CMK (cell line): ENCODE measurements around the gene NAPB.

ENCODE experiments used
- DNase-seq: peaks from one replicate; pipeline ENCODE4 v3.0.0-alpha.2; 2010; ENCODE audit warnings: low read depth

NAPB gene

DNA sequence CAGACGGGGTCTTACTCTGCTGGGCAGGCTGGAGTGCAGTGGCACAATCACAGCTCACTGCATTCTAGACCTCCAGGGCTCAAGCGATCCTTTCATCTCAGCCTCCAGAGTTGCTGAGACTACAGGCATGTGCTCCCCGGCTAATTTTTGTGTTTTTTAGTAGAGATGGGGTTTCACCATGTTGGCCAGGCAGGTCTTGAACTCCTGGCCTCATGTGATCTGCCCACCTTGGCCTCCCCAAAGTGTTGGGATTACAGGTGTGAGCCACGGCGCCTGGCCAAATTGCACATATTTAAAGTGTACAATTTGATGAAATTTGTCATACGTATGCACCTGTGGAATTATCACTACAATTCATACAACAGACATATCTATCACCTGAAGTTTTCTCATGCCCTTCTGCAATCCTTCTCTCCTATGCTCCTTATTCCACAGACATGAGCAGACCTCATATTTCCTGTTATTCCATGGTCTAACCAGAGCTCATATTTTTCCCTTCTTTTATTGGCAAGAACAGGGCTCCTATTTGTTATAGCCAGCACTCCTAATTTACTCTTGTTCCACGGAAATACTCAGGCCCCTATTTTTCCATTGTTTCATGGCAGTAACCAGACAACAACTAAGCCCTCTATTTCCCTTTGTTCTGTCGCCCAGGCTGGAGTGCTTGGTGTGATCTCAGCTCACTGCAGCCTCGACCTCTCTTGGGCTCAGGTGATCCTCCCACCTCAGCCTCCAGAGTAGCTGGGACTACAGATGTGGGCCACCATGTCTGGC, 16.0 kb upstream of the NAPB start:
- no peak for DNase-seq

DNA sequence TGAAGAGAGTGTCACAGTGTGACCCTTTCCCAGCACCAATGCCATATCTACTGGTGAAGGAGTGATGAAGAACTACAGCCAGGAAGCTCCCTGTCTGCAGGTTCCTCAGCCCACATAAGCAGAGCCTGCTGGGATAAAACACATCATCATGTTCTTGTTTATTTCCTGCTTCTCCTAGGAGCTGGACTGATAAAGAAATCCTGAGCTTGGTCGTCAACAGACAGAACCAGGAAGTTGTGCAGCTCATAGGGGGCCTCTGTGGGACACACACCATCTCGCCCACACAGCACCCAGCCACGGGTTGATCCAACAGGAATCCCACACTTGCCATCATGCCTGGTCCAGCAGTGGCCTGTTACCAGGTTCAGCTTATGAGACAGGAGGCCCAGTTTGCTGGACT, 15.4 kb upstream of the NAPB start:
- no peak for DNase-seq

DNA sequence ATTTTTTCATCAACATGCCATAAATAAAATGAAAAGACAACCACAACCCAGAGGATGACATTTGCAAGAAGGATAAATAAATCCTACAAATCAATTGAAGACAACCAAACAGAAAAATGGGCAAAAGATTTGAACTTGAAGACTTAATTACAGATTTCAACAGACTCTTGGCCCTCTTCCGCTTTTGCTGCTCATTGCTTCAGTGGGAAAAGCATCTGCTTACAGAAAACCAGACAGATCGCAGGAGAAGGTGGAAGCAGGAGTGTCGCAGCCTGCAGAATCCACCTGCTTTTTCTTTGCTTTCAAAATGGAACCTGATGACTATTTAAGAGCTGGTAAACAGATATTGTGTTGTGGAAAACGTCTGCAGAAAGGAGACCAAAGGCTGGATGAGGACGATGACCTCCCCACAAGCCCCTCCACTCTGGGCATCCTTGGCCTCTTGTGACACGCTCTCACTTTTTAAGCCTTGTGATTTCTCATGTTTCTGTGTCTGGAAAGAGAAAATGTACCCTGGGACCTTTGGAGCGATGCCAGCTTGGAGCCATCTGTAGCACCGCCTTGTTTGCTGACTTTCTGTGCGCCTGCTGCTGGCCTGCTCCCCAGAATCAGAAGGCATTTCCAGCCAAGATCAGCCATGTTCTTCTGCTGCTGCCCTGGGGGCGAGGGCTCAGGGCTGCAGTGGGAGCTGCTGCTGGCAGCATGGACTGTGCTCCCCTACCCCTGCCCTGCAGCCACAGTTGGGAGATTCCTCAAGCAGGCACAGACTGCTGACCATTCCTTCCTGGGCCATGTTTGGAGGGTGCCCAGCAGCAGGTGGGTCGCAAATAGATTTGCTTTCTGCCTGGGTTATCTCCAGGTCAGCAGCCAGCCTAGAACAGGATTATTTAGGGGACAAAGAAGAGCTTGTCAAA, 14.6 kb upstream of the NAPB start:
- no peak for DNase-seq

DNA sequence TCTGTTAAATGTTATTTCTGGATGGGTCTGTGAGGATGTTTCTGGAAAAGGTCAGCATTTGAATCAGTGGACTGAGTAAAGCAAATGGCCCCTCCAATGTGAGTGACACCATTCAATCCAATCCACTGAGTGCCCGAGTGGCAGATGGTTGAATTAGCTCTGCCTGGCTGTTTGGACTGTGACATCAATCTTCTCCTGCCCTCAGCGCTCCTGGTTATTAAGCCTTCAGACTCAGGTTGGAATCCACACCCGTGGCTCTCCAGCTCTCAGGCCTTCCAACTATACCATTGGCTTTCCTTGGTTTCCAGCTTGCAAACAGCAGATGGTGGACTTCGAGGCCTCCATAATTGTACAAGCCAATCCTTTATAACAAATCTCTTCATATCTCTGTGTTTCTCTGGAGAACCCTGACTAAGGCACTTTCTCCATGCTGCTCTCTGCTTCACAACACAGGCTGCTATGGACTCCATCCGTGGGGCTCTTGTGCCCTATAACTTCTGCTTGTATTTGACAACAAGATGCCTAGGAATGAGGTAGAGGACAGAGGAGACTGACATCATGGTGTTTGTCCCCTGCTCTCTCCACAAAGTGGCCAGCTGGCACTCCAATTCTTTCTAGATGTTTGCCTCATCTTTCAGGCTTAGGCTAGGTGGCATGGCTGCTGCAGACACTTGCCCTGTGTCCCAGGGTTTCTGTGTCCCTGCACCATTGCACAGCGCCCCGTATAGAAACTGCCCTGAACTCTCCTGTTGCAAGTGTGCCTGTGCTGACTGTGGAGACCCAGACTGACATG, 13.4 kb upstream of the NAPB start:
- DNase-seq: no peak

DNA sequence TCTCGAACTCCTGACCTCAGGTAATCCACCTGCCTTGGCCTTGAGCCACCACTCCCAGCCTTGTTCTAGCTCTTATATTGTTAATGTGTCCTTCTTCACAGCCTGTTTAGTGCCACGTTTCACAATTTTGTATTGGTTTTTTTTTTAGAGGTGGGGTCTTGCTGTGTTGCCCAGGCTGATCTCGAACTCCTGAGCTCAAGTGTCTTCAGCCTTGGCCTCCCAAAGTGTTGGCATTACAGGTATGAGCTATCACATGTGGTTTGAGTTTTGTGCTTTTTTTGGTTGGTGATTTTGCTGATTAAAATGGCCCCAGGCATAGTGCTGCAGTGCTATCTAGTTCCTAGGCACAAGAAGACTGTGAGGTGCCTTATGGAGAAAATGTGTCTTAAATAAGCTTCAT, 12.3 kb upstream of the NAPB start:
- DNase-seq: no peak

DNA sequence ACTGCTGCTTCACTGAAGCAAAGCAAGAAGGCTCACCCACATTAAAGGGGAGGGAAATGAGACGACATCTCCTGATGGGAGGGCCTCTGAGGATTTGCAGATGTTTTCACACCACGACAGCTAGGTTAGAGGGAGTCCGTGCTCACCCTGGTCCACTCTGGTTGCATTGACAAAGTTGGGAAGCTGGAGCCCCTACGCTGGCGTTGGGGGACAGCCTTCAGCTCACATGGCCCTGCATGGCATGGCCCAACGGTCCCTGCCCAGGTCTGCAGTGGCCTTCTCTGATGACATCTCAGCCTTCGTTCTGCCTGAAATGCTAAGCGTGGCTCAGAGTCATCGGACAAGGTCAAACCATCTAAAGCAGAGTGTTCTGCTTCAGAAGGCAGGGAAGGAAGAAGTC, 3.8 kb upstream of the NAPB start:
- no peak for DNase-seq

DNA sequence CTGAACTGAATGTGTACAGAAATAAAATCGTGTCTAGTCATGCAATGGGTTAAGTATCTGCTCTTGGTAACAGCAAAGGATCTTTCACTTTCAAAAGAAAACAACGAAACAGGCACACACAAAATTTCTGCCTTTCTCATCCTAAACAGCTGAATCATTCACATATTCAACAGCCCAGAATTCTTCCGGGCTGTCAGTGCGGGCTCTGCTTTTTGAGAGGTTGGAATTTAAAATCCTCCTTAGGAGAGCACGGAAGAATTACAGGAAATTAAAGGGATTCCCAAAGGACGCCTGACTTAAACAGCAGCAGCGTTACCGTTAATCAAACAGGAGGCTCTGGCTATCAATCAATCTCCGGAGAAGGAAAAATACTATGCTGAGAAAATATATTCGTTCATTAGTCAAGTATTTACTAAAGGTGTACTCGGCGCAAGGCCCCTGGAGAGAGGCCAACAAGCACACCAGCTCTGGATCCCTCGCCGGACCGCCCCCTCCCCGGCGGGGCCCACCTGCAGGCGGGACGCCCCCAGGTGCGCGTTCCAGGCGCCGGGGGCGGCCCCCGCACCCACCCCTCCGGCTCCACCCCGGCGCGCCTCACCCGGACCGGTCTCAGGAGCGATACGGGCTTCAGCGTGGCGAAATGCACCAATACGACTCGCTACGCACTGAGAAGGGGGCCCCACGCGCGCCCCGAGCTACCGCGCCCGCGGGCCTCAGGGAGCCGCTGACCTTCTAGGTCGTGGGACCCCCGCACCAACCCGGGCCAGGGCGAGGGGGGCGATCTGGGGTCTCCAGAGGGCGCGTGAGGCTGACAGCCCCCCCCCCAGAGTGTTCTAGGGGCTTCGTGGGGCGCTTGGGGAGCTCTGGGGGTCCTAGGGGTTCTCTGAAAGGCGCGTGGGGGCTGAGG, 1.0 kb downstream of the NAPB start:
- no peak for DNase-seq

DNA sequence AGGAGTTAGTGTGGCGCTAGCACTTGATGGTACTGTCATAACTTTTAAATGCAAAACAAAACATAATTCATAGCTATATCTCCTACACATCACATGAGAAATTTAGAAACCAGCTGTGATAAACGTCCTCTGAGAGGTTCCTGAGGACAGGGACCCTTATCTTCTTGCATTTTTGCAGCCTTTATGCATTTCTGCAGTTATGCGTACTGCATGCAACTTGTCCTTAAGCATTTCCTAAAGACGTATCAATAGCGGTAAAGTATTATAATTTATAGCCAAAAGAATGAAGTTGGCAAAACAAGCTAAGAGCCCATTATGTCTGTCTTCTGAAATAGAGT, 1.7 kb downstream of the NAPB start:
- no peak for DNase-seq

DNA sequence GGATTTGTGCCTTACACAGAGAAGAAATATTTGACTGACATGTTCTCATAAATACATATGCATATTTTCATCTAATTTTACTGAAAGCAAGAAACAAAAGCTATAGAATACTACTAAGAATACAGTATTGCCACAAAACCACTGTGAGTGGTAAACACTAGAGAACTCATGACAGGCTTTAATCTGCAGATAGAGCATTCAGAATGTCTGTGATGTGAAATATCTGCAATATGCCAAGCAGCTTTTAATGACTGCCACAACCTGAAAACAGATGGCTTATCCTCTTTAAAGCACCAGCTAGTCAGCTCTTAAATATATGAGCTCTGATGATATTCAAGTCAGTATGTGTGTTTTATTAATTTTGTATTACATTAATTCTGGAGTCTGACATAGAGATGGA, 3.4 kb downstream of the NAPB start:
- DNase-seq: no peak

DNA sequence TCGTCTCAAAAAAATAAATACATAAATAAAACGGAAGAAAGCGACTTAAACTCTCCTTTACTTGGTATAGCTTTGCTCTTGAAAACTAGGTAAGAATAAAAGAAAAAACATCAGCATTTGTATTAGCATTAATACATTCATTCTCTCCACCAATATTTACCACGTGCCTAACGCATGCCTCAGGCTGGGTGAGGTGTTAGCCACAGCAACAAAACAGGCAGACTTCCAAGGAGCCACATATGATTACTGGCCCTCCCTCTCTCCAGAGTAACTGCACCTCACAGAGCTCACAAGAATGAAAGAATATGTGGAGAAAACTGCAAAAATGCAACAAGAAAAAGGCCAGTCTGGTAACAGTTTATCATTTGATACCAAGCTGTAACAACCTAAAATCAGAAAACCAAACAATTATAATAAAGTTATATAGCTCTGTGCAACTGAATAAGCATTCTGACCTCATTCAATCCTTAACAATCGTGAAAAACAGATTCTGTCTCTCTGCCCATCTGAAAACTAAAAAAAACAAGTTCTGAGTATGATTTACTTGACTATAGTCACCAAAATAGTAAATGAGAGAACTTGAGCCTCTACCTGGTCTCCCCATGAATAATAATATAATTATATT, 5.2 kb downstream of the NAPB start:
- DNase-seq: no peak

DNA sequence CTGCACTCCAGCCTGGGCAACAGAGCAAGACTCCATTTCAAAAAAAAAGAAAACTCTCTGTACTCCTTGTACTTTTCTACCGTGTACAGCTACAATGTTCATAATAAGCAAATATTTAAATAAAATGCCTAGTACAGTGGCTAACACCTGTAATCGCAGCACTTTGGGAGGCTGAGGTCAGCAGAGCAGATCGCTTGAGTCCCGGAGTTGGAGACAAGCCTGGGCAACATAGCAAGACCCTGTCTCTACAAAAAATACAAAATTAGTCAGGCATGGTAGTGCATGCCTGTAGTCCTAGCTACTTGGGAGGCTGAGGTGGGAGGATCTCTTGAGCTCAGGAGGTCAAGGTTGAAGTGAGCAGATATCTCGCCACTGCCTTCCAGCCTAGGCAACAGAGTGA, 5.7 kb downstream of the NAPB start:
- no peak for DNase-seq

DNA sequence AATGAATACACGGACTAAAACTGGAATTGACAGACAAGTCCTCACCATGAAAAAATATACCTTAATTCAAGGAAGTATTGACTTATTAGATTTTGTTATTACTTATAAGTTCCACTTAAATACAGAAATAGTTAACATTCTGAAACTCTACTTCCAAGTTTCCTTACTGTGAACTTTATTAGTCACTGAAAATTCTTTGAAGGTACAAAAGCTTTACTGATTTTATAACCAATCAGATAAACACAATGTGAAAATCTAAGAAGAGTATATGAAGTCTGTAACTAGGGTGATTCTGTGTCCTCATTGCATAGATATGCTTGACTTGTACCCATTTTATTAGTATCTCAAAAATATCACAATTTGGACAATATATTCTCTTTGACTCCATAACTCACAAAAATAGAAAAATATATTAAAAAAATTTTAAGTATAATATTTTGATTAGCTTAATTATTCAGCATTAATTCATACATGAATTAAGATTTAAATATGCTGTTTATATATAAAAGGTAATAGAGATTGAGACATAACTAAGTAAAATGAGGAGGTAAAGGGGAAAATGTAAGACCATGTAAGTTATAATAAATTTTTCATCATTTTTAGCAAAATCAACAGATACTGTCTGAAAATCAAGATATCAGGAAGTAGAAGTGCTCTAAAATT, 6.6 kb downstream of the NAPB start:
- DNase-seq: no peak

DNA sequence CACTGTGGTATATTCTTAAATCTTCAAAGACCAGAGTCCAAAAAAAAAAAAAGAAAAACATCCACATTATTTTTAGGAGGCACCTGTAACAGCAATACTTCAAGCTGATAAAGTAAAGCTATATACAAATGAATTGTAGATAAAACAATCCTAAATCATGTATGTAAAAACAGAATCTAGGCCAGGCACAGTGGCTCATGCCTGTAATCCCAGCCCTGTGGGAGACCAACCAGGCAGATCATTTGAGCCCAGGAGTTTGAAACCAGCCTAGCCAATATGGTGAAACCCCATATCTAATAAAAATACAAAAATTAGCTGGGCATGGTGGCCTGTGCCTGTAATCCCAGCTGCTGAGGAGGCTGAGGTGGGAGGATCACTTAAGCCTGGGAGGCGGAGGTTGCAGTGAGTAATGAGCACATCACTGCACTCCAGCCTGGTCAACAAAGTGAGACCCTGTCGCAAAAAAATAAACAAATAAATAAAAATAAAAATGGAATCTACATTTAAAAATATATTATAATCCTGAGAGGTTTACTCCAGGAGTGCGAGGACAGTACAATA, 7.3 kb downstream of the NAPB start:
- DNase-seq: no peak

DNA sequence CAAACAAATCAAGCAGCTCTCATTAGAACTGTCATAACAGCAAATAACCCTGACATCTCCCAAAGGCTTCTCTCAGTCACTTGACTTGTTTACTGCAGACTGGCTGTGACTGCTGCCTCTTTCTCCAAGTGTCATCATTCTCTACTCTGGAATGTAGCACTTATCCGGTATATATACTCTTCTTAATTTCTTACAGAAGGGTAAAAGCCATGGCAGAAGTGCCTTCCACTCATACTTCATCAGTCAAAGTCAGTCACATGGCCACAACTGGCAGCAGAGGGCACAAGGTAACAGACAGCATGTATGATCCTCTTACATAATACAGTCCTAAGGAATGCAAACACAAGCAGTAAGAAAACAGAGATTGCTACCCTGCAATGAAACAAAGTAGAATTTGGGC, 9.3 kb downstream of the NAPB start:
- no peak for DNase-seq

DNA sequence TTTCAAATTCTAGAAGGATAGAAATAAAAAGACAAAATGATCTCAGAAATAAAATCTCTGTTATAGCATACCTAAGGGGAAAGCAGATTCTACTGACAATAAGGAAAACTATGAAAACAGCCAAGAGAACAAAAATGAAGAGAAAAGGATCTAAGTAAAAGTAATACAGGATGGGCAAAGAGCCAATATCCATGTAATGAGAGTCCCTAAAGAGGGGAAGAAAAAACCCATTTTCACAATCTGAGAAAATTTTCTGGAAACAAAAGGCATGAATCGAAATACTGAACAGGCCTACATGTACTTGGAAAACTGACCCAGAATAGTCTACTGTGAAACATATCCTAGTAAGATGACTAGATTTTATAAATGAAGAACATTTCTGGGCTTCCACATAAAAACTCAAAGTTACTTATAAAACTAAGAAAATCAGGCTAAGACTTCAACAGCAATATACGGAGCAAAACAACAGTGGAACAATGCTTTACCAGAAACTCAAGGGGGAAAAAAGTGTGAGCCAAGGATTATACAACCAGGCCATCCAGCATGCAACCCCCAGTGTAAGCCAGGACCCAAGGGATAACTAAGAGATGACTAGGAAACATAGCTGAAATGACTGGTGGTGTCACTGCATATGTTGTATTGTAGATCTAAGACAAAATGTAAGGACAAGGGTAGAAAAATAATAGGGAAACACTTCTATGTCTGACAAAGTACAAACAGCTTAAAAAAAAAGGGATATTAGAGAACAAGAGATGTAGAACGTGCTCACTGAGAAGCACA, 10.2 kb downstream of the NAPB start:
- no peak for DNase-seq

DNA sequence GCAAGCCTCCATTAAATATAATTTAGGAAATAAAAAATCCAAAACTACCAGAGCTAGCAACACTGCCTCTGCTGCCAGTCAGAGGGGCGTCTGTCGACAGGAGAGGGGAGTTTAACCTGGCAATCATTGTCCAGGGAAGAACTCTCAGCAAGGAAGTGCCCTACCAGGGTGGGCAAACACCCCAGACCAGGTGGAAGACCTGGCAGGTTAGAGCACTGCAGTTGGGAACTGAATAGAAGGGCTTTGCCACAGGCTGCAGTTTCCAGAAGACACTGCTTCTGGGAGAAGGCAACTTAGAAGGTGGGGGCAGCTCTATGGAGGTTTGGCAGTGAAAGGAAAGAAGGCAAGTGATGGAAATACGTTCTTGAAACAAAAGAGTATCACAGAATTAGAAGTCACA, 11.5 kb downstream of the NAPB start:
- DNase-seq: no peak

DNA sequence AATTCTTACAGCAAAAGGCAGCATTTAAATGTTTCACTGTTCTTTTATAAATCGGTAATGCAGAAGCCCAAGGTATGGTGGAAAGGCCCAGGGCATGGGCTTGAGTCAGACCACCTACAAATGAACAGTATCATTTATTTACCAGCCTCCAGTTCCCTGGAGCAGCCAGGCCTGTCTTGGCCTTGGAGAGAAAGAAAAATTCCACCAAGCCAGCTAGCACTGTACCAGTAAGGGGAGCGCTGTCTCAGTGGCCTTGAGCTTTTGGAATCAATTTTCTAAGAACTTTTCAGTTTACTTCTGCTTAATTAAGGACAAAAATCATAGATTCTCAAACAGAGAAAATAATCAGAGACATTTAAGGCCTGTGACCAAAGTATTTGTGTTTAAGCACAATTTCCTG, 12.3 kb downstream of the NAPB start:
- no peak for DNase-seq

DNA sequence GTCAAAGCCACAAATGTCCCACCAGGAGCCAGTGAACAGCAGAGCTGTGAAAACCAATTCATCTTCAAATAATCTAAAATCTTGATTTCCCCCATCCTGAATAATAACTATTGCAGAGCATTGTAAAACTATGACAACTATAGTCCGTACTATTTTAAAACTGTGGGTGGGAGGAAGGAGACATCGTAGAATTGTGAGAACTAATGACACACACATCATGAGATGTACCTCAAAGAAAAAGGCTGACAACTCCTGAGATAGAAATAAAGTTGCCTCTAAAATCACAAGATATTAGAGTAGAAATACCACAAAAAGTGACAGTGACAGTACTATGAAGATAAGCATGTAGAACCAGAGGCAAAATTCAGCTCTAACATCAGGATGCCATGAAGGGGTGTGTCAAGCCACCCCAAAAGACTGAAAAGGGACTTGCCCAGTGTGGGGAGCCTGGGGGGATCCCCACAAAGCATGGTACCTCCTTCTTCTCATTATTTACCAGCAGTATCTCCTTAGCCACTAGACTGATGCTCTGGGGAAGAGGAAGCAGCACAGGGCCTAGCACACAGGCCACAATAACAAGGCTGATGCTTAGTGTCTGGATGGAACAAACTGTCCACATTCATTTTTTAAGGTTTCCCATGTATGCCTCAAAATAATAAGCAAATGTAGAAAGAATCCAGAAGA, 13.4 kb downstream of the NAPB start:
- no peak for DNase-seq

DNA sequence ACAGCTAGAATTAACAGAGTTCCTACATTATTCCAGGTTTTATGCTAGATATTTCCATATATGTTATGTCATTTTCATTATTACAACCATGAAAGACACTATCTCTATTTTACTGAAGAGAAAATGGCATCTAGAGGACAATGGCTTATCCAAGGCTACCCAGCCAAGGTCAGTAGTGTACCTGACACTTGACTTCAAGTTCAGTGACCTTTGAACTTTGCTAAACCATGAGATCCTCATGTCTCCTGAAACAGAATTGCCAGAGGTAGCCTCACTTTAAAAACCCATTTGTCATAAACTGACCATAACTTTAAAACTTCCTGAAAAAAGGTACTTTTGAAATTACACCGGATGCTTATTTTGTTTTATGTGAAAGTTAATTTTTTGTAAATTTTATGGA, 14.4 kb downstream of the NAPB start:
- DNase-seq: no peak
